HepG2 (cell line): ENCODE measurements around the gene ARID1A. TPM values are rescaled to one million over a fixed set of nuclear protein-coding genes. Genes with fewer than 3 reads are reported as not detected.
A peak's percentile ranks its signal among the peaks of the same experiment; 100 is the strongest.

Experiments used
- AKAP8 ChIP-seq: sonication (generic); formaldehyde crosslinking; IDR thresholded peaks from 2 replicates; pipeline ENCODE4 v1.5.1; 2020; ENCODE audit warnings: mild to moderate bottlenecking, missing genetic modification reagents
- ARID2 ChIP-seq: sonication (generic); formaldehyde crosslinking; IDR thresholded peaks from 2 replicates; pipeline ENCODE4 v1.8.1; 2022; ENCODE audit warnings: mild to moderate bottlenecking, missing genetic modification reagents, borderline replicate concordance
- CENPT ChIP-seq: sonication (generic); formaldehyde crosslinking; IDR thresholded peaks from 2 replicates; pipeline ENCODE4 v1.8.0; 2022; ENCODE audit warnings: low read depth, mild to moderate bottlenecking, moderate library complexity, missing genetic modification reagents
- ESRRA ChIP-seq: sonication (generic); formaldehyde crosslinking; IDR thresholded peaks from 2 replicates; pipeline ENCODE4 v1.5.1; 2020; ENCODE audit warnings: mild to moderate bottlenecking, low read depth, missing genetic modification reagents
- MAZ ChIP-seq, 2 experiments: sonication (generic) in 1 of 2; formaldehyde crosslinking in 1 of 2; IDR thresholded peaks; 2 replicates each; pipeline versions ENCODE4 v1.5.0 to v1.6.1; 2012 to 2020; ENCODE audit warnings: low read depth in 2 of 2, mild to moderate bottlenecking in 2 of 2, borderline replicate concordance in 1 of 2, improper control_type of control experiment in 1 of 2, low read length in 1 of 2, missing genetic modification reagents in 1 of 2, moderate library complexity in 1 of 2
- NONO ChIP-seq, 2 experiments: fragments of 450-650 bp in 1 of 2; sonication (generic) in 1 of 2; formaldehyde crosslinking in 1 of 2; IDR thresholded peaks in 1 of 2; conservative IDR thresholded peaks in 1 of 2; 2 replicates each; pipeline versions ENCODE4 v1.6.1 to v1.8.0; 2017 to 2022; ENCODE audit warnings: mild to moderate bottlenecking in 1 of 2, missing genetic modification reagents in 1 of 2, moderate library complexity in 1 of 2
- PHF5A ChIP-seq: IDR thresholded peaks from one replicate; pipeline ENCODE4 v1.6.1; 2018; ENCODE audit warnings: low read depth, missing genetic modification reagents; ENCODE audit not compliant: unreplicated experiment
- PREB ChIP-seq: sonication (generic); formaldehyde crosslinking; IDR thresholded peaks from 2 replicates; pipeline ENCODE4 v1.4.0; 2020; ENCODE audit warnings: missing genetic modification reagents
- SALL2 ChIP-seq: sonication (generic); formaldehyde crosslinking; IDR thresholded peaks from 2 replicates; pipeline ENCODE4 v1.8.1; 2023; ENCODE audit warnings: mild to moderate bottlenecking, missing genetic modification reagents, inconsistent platforms
- TCF7 ChIP-seq: sonication (generic); IDR thresholded peaks from 2 replicates; pipeline ENCODE4 v1.6.1; 2016; ENCODE audit warnings: antibody characterized with exemption, low read depth
- THAP8 ChIP-seq: sonication (generic); formaldehyde crosslinking; IDR thresholded peaks from 2 replicates; pipeline ENCODE4 v1.5.1; 2020; ENCODE audit warnings: missing genetic modification reagents, mild to moderate bottlenecking, borderline replicate concordance
- YEATS4 ChIP-seq: sonication (generic); formaldehyde crosslinking; IDR thresholded peaks from 2 replicates; pipeline ENCODE4 v1.4.0; 2020; ENCODE audit warnings: missing genetic modification reagents, borderline replicate concordance
- ZBTB7B ChIP-seq: sonication (generic); formaldehyde crosslinking; IDR thresholded peaks from 2 replicates; pipeline ENCODE4 v1.4.0; 2020; ENCODE audit warnings: missing genetic modification reagents
- ZNF318 ChIP-seq: sonication (generic); formaldehyde crosslinking; IDR thresholded peaks from 2 replicates; pipeline ENCODE4 v1.4.0; 2020; ENCODE audit warnings: mild to moderate bottlenecking, missing genetic modification reagents
- ZNF576 ChIP-seq: sonication (generic); formaldehyde crosslinking; IDR thresholded peaks from 2 replicates; pipeline ENCODE4 v1.4.0; 2020; ENCODE audit warnings: mild to moderate bottlenecking, missing genetic modification reagents
- ZNF784 ChIP-seq: sonication (generic); formaldehyde crosslinking; IDR thresholded peaks from 2 replicates; pipeline ENCODE4 v1.5.1; 2020; ENCODE audit warnings: missing genetic modification reagents, mild to moderate bottlenecking, borderline replicate concordance
- polyA plus RNA-seq, 8 experiments: library from polyadenylated mRNA; depleted of rRNA in 3 of 8; stranded (reverse) in 7 of 8; unstranded in 1 of 8; fragments of >200 nt; fragmentation: Illumina TruSeq in 4 of 8; extraction: Trizol in 4 of 8; gene quantifications; 2 replicates each; pipeline versions ENCODE4 v1.2.1 to v1.2.3, GENCODE V29; 2011 to 2016; ENCODE audit warnings: low read depth in 4 of 8, missing spikeins in 1 of 8, mixed read lengths in 1 of 8; ENCODE audit not compliant: insufficient read depth in 1 of 8
- total RNA-seq, 5 experiments: library from RNA; depleted of rRNA; stranded (reverse); fragments of >200 nt; fragmentation: Illumina TruSeq; extraction: Trizol; gene quantifications; 2 replicates each; pipeline ENCODE4 v1.2.3, GENCODE V29; 2016; ENCODE audit warnings: low read depth in 1 of 5

The ARID1A gene
- total and polyA plus RNA-seq, 2 of the 13 experiments (the other 11 are each of a cell fraction or from before 2014, with no cell fraction given), result 11.9 to 15.9 TPM

- no peak for TF ChIP-seq ZNF318
- no peak for TF ChIP-seq CENPT
- peak; percentile 67 for TF ChIP-seq YEATS4
- peak; percentile 4; the same call in 1 of the 2 replicates for TF ChIP-seq TCF7
- no peak for TF ChIP-seq ZBTB7B (CRISPR knock-in tag)
- TF ChIP-seq PHF5A (CRISPR knock-in tag), result peak; percentile 18
- peak; percentile 93 for TF ChIP-seq SALL2 (CRISPR knock-in tag)
- no peak for TF ChIP-seq ARID2
- no peak for TF ChIP-seq THAP8 (CRISPR knock-in tag)
- TF ChIP-seq ESRRA, result 0 out of 2 replicates have a peak, but pooled peaks have one; percentile 37
- no peak for TF ChIP-seq ZNF784 (CRISPR knock-in tag)
- peak; percentile 89; the same call in 1 of the 2 replicates for TF ChIP-seq MAZ (IDR thresholded peaks at IDR 0.05; ENCODE audit: borderline replicate concordance, low read depth, low read length)
- peak; percentile 62; the same call in 1 of the 2 replicates for TF ChIP-seq MAZ (CRISPR knock-in tag; IDR thresholded peaks at IDR 0.05; ENCODE audit: low read depth)
- TF ChIP-seq ZNF576 (CRISPR knock-in tag), result no peak
- TF ChIP-seq PREB (CRISPR knock-in tag), result no peak
- TF ChIP-seq AKAP8 (CRISPR knock-in tag), result no peak
- TF ChIP-seq NONO (IDR thresholded peaks at IDR 0.05), result no peak
- peak; percentile 90 for TF ChIP-seq NONO (CRISPR knock-in tag; conservative IDR thresholded peaks at IDR 0.05)
Observed at GRCh38 chr1:26692793-26693490, 2.9 kb upstream of the ARID1A start (continued).
